Occipital lobe (tissue), 2 donors: Measurements from ENCODE around the gene PITPNC1. TPM values are rescaled to one million over a fixed set of nuclear protein-coding genes. Genes with fewer than 3 reads are reported as not detected.
"Not testable (repeated sequence)": the region's sequence is repeated elsewhere in the genome, so short reads cannot be mapped to it uniquely, and the experiment has no call there.

ENCODE experiments used
- DNase-seq: peaks from one replicate; lab custom pipeline; 2025; lab: John Stamatoyannopoulos, UW
- total RNA-seq: library from RNA; depleted of rRNA; stranded (reverse); fragments of >200 nt; gene quantifications from one replicate; pipeline ENCODE4 v1.2.3, GENCODE V29; 2014

Gene PITPNC1
- total RNA-seq, 1 donor from 2014 or later: 60.8 TPM

DNA sequence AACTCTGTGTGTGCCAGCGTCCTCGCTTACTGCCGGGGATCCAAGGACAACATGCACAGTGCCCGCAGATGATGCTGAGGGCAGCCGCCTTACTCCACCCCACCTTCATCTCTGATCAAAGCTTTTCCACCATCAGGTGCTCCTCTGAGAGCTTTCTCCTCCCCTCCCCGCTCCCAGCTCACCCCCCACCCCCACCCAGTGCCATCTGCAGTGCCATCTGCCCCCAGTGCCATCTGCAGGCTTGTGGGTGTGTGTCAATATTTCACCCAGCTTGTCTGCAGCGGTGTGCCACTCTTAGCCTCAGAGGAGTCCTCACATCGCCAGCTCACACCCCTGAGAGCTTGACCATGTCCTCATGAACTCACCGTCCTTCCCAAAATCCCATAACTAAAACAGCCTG is 242.5 kb downstream of the PITPNC1 start:
- no peak for DNase-seq

DNA sequence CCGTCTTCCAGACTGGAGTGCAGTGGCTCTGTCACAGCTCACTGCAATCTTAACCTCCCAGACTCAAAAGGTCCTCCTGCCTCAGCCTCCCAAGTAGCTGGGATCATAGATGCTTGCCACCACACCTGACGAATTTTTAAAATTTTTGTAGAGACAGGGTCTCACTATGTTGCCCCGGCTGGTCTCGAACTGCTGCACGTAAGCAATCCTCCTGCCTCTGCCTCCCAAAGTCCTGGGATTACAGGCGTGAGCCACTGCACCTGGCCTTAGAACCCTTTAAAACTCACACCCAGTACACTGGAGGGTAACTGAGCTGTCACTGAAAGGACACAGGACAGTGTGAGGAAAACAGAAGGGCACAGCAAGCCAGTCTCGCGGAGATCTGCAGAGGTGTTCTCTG is 243.0 kb downstream of the PITPNC1 start:
- no peak for DNase-seq

DNA sequence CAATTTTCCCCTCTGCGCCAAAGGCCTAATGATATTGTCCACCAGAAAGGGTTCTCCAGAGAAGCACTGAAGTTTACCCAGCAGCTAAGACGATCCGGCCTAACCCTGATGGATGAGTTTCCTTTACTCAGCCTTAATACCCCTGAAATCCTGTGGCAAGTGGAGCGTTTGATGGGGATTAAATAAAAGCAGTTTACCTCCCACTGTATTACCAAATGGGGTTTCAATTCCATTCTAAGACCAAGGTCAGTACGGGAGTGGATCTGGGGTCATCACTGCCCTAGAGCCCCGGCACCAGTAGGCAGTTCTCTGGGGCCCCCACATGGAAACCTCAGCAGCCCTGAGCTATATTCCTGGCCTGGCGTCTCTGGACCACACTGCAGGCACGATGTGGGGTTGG is 243.6 kb downstream of the PITPNC1 start:
- no peak for DNase-seq

DNA sequence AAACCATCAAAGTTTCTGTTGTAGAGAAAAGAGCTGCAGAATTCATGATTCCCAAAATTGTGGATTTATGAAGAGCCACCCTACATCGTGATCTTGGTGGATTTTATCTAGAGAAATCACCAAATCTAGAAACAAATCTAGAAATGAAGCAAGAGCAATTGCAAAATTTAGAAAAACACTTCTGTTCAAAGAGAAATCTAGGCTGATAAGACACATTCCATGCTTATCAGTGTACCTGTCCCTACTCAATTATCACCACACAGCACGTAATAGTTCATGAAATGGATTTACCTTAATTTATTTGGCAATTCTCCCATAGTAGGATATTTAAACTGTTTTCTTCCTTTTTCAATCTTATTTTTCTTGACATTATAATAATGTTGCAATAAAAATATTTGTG is 246.7 kb downstream of the PITPNC1 start:
- no peak for DNase-seq

DNA sequence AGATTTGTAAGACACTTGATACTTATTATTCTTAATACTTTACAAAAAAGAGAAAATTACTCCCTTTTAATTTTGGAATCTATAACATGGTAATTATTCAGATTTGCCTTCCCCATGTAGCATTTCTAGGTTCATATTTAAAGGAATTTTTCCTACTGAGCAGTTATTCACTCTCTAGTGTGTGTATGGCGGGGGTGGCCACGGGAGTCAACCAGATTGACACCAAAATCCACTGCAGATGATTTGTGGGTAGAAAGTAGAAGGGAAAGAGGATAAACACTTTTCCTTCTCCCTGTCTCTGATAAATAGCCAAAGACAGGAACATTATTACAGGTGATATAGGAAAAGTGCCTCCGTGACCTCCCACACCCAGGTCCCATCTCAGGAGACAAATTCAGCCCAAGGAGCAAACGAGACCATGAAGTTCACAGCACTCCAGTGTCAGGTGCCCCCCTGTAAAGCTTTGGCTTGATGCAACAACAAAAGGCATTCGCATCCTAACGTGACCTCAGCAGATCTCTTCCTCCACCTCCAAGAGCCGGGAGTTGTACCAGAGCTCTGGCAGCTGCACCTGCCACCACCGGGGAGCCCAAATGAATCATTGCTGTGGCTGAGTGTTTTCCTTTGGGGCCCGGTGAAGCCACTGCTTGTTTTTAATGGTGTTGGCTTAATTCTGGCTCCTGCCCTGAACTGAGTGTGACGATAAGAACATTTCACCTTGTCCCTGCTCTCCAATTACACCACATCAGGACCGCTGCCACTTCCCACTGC is 248.0 kb downstream of the PITPNC1 start:
- DNase-seq: no peak

DNA sequence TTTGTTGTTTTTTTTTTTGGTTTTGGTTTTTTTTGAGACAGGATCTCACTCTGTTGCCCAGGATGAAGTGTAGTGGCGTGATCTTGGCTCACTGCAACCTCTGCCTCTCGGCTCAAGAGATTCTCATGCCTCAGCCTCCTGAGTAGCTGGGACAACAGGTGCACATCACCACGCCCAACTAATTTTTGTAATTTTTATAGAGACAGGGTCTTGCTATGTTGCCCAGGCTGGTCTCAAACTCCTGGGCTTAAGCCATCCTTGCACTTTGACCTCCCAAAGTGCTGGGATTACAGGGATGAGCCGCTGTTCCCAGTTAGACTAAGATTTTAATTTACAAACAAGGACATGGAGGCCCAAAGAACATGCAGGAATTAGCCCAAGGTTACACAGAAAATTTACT is 248.9 kb downstream of the PITPNC1 start:
- DNase-seq: no peak

DNA sequence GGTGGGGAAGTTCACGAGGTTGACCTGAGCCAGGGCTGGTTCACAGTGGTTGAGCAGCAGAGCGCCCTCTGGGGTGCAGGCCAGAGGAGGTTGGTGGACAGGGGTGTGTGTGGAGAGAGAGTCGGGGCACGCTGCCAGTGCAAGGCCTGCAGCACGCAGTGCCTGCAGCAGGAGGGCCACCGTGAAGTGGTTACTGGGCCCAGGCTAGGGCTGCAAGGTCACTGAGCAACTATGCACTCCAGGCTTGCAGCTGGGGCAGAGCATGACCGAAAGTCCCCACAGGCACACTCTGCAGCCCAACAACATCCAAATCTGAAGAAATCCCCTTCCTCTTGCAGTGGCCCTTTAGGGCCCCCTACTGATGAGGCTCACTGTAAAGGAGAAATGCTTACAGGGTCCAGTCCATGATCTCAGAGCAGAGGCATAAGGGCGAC is 251.5 kb downstream of the PITPNC1 start:
- DNase-seq: no peak

DNA sequence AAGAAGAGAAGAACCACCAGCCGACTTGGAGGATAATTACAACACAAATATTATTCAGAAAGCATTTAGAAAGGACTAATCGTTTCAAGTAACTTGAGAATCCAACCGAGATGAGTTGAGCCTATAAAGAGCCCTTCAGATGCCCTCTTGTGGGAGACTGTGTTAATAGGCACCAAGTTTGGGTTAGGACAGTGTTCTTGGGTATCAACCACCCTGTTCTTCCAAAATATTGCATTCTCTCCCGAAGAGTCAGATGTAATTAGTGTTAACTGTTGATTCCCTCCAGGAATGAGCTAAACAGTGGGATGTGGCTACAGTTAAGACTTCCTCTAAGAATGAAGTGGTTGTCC is 252.9 kb downstream of the PITPNC1 start:
- no peak for DNase-seq

DNA sequence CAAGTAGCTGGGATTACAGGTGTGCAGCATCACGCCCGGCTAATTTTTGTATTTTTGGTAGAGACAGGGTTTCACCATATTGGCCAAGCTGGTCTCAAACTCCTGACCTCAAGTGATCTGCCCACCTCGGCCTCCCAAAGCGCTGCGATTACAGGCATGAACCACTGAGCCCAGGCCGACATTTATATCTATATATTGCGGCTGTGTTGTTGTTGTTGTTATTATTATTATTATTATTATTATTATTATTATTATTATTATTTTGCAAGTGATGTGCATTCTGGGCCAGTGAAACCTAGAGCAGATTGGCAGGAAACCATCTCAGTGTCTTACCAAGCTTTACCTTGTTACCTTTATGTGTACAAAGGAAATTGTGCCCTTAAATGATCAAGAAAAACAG is 253.8 kb downstream of the PITPNC1 start:
- DNase-seq: not testable (repeated sequence)

DNA sequence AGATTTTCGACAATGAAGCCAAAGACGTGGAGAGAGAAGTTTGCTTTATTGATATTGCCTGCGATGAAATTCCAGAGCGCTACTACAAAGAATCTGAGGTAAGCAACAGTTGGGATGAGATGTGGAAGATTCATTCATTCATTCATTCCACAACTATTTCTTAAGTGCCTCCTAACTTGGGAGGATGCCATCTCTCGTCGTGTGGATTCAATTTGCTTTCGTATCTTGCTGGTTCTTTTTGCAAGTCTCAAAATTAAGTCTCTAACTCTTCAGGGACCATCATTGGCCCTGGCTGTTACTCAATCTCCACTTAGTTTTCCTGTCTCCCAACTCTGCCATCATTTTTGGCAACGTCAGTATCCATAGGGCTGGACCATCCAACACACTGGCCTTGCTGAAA is 255.1 kb downstream of the PITPNC1 start:
- no peak for DNase-seq

DNA sequence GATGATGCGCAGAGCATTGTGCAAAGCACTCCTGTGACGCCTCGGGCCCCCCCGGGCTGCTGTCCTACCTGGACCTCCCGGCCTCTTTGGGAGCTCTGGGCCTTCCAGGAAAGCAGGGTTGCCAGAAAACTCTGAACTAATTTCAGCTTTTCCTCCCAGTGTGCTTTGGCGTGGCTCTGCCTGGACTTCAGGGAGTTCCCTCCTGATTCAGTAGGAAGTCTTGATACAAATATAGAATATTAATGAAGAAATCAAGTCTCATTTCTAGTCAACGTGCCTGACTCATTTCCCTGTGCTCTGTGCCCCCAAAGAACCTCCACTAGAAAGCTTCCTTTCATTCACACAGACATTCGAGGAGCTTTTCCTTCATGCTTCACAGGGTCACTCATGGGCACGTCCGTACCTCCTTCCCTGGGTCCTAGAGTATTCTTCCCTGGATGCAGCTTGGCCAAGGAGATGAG is 256.7 kb downstream of the PITPNC1 start:
- DNase-seq: no peak

DNA sequence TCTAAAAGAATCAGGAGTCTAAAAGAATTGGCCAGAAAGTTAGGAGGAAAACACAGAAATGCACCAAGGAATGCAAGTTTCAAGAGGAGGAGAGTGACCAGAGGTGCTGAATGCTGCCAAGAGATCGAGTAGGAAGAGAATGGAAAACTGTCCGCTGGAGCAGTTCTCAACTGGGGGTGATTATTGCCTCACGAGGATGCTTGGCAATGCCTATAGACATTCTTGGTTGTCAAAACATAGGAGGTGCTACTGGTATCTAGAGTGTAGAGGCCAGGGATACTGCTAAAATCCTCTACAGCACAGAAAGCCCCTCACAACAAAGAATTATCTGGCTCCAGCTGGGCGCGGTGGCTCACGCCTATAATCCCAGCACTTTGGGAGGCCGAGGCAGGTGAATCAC is 258.6 kb downstream of the PITPNC1 start:
- no peak for DNase-seq

DNA sequence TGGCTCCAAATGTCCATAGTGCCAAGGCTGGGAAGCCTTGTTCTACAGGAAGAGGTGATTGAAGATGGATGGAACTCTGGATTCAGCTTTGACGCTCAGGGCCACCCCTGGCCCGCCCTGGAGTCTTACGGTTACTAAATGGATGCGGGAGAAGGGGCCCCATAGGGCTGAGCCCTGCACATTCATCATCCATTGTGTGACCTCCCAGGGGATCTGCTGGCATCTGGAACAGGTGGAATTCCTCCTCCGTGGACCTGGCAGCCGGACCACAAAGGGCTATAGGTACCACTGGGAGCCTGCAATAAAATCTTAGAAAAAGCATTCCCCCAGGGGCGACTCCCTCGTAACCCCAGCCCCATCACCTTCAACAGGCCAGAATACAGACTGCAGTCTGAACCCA is 259.2 kb downstream of the PITPNC1 start:
- DNase-seq: no peak

DNA sequence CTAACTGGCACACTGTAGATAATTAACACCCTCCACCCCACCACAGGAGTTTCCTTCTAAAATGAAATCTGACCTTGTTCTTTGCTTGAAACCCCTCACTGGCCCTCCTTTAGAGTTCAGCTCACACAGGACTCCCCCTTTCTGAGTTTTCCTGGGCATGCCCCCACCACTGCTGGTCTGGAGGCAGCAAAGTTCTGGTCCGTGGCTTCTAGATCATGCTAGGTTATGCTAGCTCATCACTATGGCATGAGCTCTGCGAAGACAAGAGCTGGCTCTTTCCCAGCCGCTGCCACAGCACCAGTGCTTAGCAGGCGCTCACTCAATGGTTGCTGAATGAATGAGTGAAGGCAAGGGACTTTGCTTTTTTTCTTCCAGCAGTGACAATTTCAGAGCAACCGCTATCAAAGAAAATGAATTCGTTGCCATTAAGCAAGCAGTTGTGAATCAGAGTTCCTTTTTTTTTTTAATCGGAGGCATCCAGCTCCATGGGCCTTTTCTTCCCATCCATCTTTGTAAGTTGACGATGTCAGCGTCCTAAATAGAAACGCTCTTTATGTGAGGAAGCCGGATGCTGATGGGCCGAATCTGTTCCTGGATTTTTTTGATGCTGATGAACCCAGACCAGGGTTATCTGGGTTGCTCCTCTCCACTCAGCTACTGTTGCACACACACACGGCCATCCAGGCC is 259.9 kb downstream of the PITPNC1 start:
- no peak for DNase-seq

DNA sequence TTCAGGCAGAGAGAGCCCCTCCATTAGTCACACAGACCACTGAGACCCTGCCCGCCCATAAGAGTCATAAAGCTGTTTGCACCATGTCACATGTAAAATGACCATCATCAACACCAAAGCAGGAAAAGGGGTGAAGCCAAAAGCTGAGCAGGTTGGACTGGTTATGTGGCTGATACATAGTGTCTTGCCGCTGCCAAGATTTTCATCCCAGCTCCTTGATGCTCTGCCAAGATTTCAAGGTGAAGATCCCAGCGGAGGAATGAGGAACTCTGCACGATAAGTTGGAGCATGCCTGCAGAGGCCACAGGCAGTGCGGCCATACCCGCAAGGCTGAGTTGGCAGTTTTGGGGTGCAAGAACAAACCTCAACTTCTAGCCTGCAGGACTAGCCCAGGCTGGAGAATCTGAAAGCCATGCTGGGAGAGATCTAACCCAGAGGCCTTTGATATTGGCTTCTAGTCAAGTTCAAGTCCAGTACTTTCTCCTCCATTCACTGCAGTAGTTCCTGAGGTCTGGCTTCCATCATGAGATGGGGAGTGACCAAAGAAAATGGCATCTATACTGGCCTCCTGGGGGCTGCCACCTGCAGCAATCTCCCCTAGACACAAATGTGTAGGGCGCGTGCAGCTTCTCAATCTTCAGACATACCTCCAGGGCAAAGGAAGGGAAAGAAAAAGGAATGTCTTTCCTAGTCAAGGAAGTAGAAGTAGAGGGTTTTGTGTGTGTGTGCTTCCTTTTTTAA is 261.0 kb downstream of the PITPNC1 start:
- DNase-seq: no peak

DNA sequence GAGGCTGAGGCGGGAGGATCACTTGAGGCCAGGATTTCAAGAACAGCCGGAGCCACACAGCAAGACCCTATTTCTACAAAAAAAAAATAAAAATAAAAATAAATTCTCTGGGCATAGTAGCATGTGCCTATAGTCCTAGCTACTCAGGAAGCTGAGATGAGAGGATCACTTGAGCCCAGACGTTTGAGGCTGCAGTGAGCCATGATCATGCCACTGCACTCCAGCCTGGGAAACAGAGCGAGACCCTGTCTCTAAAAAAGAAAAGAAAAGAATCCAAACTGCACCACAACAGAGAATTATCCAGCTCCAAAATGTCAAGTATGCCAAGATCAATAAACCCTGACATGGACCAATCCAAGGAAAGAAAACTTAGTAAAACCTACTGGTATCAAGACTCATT is 261.8 kb downstream of the PITPNC1 start:
- no peak for DNase-seq

DNA sequence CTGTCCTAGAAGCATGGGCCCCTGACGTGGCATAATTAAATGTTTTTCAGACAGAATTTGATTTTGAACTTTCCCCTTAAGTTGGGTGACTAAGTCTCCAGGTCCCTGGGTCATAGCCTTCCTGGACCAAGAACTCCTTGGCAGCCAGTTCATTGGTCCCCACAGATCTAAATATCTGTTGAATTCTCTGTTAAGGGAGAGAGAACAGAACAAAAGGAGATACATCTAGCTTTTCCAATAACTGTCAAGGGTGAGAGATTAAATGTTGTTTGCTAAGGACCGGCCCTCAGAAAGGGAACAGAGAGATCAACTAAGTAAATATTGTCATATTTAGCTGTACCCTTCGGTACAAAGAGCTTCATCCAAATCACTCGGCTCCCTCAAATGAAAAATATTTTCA is 262.5 kb downstream of the PITPNC1 start:
- DNase-seq: no peak

DNA sequence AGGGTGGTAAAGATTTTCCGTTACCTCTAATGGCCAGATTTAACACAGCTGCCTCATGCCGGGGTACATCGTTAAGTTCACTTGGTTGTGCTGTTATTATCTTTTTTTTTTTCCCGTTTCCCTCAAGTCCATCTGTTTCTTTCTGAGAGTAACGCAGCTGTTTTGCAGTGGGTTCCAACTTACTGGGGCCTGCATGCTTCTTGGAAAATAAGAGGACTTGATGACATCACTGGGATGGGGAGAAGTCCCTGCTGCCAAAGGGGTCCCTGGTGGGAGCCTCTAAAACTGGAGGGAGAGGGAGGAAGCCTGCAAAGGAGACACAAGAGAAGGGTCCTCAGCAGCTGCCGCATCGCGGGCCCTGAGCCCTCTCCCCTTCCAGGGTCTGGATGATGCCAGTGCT is 262.9 kb downstream of the PITPNC1 start:
- no peak for DNase-seq

DNA sequence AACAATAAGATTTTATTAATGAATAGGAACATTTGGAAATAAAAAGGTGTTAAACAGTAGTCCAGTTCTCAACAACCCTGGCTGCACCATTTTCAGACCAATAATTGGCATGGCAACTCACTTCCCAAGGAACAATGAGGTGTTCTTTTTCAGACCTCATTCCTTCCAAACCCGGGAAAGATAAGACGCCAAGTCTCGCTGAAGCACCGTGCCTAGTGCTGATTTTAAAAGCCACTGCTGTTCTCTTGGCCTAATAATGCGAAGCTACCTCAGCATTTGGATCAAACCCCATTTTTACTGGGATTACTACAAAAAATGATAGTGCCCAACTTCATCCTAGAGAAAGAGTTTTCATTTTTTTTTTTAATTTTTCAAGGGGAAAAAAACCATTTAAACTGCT is 265.4 kb downstream of the PITPNC1 start:
- DNase-seq: no peak

DNA sequence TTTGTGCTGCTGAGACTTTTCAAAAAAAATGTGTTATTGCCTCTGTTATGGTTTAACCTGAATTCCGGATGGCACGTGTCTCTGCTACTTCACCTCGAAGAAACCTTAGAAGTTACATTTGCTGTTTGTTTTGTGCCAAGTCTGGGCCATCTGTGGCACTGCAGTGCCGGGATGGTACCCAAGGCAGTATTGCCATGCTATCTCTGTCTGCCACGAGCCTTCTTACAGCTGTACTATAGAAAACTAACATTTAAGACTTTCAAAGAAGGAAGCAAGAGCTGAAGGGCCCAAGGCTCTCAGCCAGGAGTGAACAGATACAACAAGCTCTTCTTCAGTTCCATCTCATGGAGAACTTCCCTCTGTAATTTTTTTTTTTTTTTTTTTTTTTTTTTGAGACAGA is 267.0 kb downstream of the PITPNC1 start:
- DNase-seq: no peak

DNA sequence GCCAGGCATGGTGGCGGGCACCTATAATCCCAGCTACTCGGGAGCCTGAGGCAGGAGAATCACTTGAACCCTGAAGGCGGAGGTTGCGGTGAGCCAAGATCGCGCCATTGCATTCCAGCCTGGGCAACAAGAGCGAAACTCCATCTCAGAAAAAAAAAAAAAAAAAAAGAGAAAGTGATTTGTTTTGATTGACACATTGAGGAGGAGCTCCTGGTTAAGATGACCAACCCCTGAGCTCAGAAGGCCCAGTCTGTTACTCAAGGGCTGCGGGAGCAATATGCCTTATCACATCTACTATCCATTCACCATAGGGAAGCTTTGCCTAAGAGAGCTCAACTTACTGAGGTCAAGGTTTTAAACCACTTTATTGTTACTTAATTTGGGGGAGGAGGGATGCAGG is 268.1 kb downstream of the PITPNC1 start:
- DNase-seq: not testable (repeated sequence)

DNA sequence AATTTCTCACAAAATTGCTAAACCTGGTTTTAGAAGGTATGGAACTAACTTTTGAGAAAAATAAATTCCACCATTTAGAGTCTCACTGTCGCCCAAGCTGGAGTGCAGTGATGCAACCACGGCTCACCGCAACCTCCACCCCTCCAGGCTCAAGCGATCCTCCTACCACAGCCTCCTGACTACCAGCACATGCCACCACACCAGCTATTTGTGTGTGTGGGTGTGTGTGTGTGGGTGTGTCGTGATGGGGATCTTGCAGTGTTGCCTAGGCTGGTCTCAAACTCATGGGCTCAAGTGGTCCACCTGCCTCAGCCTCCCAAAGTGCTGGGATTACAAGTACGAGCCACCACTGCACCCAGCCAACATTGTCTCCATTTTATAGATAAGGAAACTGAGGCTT is 269.4 kb downstream of the PITPNC1 start:
- DNase-seq: no peak

DNA sequence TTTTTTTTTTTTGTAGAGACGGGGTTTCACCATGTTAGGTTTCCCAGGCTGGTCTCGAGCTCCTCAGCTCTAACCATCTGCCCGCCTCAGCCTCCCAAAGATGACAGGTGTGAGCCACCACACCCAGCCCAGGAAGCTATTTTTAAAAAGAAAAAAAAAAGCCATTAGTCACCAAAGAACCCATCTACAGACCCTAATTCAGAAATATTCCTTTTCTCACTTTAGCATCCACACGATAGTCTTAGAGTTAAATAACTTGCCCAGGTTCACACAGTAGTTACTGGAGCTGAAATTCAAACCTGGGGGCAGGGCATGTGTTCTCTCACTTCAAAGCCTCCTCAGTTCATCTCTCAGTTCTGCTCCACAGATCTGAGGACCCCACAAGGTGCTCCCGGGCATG is 270.4 kb downstream of the PITPNC1 start:
- DNase-seq: no peak
